ENCODE results near the gene ERBB4. TPM values are rescaled to one million over a fixed set of nuclear protein-coding genes. Genes with fewer than 3 reads are reported as not detected.
"Not testable (repeated sequence)": the region's sequence is repeated elsewhere in the genome, so short reads cannot be mapped to it uniquely, and the experiment has no call there.

The ERBB4 gene
- total RNA-seq, 4 donors from 2014 or later: 0.59 to 1.5 (median 0.83) TPM

DNA sequence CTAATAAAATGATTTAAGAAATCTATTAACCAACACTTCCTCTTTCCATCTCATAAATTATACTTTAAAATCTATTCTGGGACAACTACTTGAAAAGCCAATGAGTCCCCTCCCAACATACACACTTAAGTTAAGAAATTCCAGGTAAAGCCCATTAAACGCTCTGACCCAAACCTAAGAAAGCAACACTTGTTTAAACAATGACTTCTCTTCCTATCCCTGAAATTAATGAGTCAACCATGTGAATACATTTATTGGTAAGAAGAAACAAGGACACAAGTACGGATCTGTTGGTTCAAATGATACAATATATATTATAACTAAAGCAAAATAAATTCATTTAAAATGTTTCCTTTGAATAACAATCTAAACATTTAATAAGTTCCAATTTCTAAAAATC lies 279.4 kb downstream of the ERBB4 start:
- TF ChIP-seq, protein P1, sequence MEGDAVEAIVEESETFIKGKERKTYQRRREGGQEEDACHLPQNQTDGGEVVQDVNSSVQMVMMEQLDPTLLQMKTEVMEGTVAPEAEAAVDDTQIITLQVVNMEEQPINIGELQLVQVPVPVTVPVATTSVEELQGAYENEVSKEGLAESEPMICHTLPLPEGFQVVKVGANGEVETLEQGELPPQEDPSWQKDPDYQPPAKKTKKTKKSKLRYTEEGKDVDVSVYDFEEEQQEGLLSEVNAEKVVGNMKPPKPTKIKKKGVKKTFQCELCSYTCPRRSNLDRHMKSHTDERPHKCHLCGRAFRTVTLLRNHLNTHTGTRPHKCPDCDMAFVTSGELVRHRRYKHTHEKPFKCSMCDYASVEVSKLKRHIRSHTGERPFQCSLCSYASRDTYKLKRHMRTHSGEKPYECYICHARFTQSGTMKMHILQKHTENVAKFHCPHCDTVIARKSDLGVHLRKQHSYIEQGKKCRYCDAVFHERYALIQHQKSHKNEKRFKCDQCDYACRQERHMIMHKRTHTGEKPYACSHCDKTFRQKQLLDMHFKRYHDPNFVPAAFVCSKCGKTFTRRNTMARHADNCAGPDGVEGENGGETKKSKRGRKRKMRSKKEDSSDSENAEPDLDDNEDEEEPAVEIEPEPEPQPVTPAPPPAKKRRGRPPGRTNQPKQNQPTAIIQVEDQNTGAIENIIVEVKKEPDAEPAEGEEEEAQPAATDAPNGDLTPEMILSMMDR (IDR thresholded peaks at IDR 0.05): no peak
- TF ChIP-seq POLR2A (IDR thresholded peaks at IDR 0.05): no peak
- intact Hi-C loops (cut with DNase I; ENCODE audit: low total_unique reads): no loop called here
- 87 to 88% methylated on average over 2 of the region's 2 CpGs for WGBS, 2 donors
- H3K4me3 ChIP-seq (ENCODE audit: low read depth, poor library complexity, severe bottlenecking): no peak overlapping the region
- no peak for DNase-seq (ENCODE audit: low spot score in 2 of 2)

DNA sequence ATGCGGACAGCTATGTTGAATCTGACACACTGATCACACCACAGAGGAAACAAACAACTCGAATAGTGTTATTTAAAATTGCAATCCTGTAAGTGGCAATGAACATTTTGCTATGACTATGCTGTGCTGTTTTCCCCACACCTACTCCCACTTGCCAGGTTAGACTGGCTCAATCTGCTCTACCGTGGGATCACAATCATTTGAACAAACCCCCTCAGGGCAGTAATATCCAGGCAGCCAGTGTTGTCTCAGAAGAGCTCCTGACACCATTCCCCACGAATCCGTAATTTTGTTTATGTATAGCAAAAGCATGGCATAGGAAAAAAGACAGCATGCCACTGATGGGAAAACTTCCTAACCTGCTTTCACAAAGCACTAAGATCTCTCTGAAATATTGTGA lies 284.3 kb downstream of the ERBB4 start:
- H3K4me3 ChIP-seq (ENCODE audit: low read depth, poor library complexity, severe bottlenecking): no peak overlapping the region
- DNase-seq (ENCODE audit: low spot score in 2 of 2): no peak
- WGBS, 2 donors: 53 to 54% methylated on average over 5 of the region's 5 CpGs
- TF ChIP-seq POLR2A (IDR thresholded peaks at IDR 0.05): no peak
- TF ChIP-seq, protein P1 (IDR thresholded peaks at IDR 0.05): no peak
- intact Hi-C loops (cut with DNase I; ENCODE audit: low total_unique reads): no loop called here

DNA sequence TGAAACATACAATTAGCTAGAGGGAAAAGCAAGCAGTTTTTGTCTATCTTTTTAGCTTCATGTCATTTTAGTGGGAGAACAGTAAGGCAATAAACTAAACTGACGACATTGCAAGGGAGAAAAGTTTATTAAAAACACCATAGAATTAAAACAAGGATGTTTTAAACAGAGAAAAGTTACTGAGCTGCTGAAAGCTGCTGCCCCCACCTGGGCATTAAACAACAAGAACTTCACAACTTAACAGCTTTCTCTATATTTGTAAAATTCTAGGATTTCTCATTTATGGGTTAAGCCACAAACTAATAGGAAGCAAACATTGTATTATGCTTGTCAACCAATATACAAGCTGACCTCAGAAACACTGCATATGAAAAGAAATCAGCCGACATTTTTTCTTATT lies 289.2 kb downstream of the ERBB4 start:
- no peak overlapping the region for H3K4me3 ChIP-seq (ENCODE audit: low read depth, poor library complexity, severe bottlenecking)
- intact Hi-C loops (cut with DNase I; ENCODE audit: low total_unique reads): no loop called here
- DNase-seq (ENCODE audit: low spot score in 2 of 2): no peak
- TF ChIP-seq, protein P1 (IDR thresholded peaks at IDR 0.05): no peak
- no peak for TF ChIP-seq POLR2A (IDR thresholded peaks at IDR 0.05)
- WGBS, 2 donors: 30 to 50% methylated on average over 2 of the region's 2 CpGs

DNA sequence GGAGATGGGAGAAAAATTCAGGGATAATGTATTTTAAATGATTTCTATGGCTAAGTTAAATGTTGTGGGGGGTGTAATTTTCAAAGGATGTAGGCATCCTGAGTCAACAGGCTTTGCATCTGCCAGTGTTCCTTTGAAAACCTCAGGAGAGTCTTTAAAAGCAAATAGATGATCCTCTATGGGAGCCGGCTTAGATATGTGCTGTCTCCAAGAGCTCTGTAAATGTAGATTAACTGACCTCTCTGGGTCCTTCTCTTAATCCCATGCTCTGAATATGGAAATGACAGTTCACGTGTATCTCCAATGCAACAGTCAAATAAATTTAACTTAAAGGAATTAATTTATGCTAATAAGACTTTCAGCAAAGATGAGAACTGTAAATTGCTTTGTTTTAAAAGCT lies 292.7 kb downstream of the ERBB4 start:
- TF ChIP-seq, protein P1 (IDR thresholded peaks at IDR 0.05): no peak
- no peak for TF ChIP-seq POLR2A (IDR thresholded peaks at IDR 0.05)

DNA sequence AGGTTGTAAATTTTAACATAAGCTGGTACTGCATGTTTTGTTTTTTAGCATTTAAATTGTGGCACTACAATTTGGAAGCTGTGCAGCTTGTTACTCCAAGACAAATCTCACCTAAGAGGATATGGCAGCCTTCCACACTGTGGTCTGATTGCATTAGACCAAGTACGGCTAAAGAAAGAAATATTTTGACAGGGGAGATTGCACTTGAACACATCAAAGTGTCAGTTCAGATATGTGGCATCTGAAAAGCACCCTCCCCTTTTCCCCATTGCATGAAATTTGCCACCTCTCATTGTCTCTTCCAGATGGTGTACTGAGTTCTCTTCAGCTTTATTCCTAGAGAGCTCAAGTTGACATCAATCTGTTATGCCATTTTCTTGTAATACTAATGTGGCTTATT lies 295.9 kb downstream of the ERBB4 start:
- intact Hi-C loops (cut with DNase I; ENCODE audit: low total_unique reads): no loop called here
- WGBS, 2 donors: 30 to 58% methylated on average over 1 of the region's 1 CpG
- H3K4me3 ChIP-seq (ENCODE audit: low read depth, poor library complexity, severe bottlenecking): no peak overlapping the region
- no peak for DNase-seq (ENCODE audit: low spot score in 2 of 2)
- TF ChIP-seq, protein P1 (IDR thresholded peaks at IDR 0.05): no peak
- TF ChIP-seq POLR2A (IDR thresholded peaks at IDR 0.05): no peak

More for the DNA sequence above, 292.7 kb downstream of the ERBB4 start:
- intact Hi-C loops (cut with DNase I; ENCODE audit: low total_unique reads): no loop called here
- no peak overlapping the region for H3K4me3 ChIP-seq (ENCODE audit: low read depth, poor library complexity, severe bottlenecking)
- DNase-seq (ENCODE audit: low spot score in 2 of 2): no peak
- WGBS, 2 donors: 76 to 90% methylated on average over 2 of the region's 2 CpGs

DNA sequence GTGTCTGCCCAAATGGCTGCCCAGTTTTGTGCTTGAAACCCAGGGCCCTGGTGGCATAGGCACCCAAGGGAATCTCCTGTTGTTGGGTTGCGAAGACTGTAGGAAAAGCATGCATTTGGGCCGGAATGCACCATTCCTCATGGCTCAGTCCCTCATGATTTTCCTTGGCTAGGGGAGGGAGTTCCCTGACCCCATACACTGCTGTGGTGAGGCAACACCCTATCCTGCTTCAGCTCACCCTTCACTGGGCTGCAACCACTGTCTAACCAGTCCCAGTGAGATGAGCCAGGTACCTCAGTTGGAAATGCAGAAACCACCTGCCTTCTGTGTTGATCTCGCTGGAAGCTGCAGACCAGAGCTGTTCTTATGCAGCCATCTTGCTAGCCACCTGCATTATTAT lies 300.4 kb downstream of the ERBB4 start:
- 74 to 92% methylated on average over 3 of the region's 3 CpGs for WGBS, 2 donors
- intact Hi-C loops (cut with DNase I; ENCODE audit: low total_unique reads); H3K4me3 ChIP-seq (ENCODE audit: low read depth, poor library complexity, severe bottlenecking); DNase-seq (ENCODE audit: low spot score in 2 of 2): not testable (repeated sequence)

Measured in lower leg skin (tissue), 4 donors.